HG03097 (cell line): ENCODE data around the gene FSCN2.

Experiments used
- ATAC-seq: cut with Tn5 transposase; IDR thresholded peaks from one replicate; pipeline ENCODE4 v1.9.1; 2021; ENCODE audit not compliant: unreplicated experiment, low FRiP score

FSCN2 gene

GRCh38 chr17:81489998-81490992 is 37.9 kb upstream of the FSCN2 start:
- ATAC-seq = no peak

DNA sequence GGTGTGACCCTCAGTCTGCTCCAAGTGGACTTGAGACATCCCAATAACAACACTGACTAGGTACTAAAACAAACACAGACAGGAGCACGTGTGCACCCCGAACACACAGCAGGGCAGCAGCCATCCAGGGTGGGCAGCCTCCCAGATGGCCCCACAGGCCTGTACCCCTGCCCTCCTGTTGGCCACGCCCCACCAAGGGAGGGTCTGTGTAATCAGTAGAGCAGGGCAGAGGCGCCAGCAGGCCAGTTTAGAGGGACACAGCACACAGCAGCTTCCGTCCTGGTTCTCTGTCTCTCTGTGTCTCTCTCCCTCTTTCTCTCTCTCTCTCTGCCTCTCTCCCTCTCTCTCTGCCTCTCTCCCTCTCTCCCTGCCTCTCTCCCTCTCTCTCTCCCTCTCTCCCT is 37.0 kb upstream of the FSCN2 start:
- ATAC-seq = no peak

DNA sequence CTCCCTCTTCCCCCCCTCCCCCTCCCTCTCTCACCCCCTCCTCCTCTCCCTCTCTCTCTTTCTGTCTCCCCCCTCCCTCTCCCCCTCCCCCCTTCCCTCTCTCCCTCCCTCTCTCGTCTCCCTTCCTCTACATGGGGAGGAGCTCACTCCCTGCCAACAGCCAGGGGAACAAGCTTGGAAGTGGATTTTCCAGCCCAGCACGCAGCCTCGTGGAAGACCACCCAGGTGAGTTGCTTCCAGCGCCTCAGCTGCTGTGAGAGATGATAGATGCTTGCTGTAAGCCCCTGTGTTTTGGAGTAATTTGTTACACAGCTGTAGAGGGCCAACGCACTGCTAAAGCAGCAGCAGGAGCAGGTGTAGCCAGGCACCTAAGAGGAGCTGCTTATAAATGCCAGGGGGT is 36.4 kb upstream of the FSCN2 start:
- ATAC-seq = no peak

DNA sequence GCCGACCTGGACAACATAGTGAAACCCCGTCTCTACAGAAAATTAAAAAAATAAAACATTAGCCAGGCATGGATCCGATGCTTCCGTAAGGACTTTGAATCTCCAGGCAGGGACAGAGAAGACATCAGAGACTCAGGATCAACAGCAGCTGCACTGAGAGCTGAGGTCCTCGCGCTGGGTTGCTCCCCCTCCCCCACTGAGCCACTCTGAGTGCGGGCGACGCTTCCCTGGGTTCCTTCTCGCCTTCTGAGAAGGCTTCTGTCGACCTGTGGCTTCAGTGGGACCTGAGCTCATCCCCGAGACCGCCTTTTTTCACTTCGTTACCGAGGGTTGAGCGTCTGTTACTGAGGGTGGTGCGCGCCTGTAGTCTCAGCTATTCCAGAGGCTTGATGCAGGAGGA is 36.0 kb upstream of the FSCN2 start:
- ATAC-seq = no peak

GRCh38 chr17:81492706-81493105 is 35.5 kb upstream of the FSCN2 start:
- no peak for ATAC-seq

DNA sequence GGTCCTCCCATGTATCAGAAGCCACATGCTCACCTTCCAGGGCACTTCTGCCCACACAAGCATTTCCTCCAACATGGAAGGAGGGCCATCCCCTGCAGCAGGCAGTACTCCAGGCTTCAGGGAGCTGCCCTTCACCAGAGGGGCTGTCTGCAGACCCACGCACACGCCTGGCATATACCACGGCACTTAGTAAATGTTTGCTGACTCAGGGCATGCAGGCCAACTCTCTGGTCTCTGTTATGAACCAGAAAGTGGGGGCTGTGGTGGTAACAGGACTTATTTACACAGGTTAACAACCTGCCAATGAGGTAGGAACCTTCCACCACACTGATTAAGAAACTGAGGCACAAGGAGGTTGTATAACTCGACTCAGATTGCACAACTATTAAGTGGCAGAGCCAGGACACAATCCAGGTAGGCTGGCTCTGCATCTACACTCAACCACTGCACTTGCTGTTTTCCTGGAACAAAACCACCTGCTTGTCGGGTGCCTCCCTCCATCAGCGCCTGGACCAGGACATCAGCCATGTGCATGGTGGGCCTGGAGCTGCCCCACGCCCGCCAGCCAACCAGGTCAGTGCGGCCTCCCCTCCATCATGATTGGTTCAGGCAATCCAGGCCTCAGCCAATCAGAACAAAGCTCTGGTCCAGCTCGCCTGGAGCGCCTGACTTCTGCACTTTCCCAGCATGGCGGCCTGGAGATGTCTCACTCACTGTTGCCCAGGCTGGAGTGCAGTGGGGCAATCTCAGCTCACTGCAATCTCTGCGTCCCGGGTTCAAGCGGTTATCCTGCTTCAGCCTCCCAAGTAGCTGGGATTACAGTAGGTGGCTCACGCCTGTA is 34.8 kb upstream of the FSCN2 start:
- no peak for ATAC-seq

- ATAC-seq = no peak
These were observed 33.4 kb upstream of the FSCN2 start for GRCh38 chr17:81494626-81495377.

DNA sequence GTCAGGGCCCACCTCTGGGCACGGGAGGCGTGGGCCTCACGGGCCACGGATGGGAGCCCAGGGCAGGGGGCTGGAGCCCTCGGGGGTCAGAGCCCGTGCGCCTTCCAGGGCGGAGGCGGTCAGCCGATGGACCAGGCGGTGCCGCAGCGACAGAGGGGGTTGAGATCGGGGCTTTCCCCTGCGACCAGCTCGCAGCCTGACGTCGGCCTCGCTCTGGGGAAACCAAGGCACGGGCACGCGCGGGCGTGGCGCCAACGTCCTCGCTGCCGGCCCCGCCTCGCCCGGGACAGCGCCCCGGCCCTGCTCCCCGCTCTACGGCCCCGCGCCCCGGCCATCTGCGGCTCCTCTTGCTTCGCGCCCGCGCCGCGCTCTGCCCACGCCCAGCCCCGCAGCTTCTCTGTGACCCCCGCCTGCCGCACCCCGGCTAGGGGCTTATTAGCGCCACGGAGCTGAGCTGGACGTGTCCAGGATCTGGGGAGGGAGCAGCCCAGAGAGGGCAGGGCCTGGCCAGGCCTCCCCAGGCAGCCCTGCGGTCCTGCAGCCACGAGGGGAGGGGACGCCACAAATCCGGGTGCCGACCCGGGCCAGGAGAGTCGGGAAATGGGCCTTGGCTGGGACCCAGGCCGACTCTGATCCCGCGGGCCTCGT is 29.1 kb upstream of the FSCN2 start:
- no peak for ATAC-seq

- no peak for ATAC-seq
These were observed 28.6 kb upstream of the FSCN2 start for GRCh38 chr17:81499601-81499970.

GRCh38 chr17:81500047-81500446 is 28.1 kb upstream of the FSCN2 start:
- ATAC-seq = no peak

GRCh38 chr17:81502471-81503017 is 25.6 kb upstream of the FSCN2 start:
- no peak for ATAC-seq

GRCh38 chr17:81503619-81504018 is 24.6 kb upstream of the FSCN2 start:
- no peak for ATAC-seq

- ATAC-seq = no peak
These were observed 19.5 kb upstream of the FSCN2 start for GRCh38 chr17:81508639-81509206.

- ATAC-seq = no peak
These were observed 18.8 kb upstream of the FSCN2 start for GRCh38 chr17:81509207-81509971.

- no peak for ATAC-seq
These were observed 18.0 kb upstream of the FSCN2 start for GRCh38 chr17:81509972-81510784.

DNA sequence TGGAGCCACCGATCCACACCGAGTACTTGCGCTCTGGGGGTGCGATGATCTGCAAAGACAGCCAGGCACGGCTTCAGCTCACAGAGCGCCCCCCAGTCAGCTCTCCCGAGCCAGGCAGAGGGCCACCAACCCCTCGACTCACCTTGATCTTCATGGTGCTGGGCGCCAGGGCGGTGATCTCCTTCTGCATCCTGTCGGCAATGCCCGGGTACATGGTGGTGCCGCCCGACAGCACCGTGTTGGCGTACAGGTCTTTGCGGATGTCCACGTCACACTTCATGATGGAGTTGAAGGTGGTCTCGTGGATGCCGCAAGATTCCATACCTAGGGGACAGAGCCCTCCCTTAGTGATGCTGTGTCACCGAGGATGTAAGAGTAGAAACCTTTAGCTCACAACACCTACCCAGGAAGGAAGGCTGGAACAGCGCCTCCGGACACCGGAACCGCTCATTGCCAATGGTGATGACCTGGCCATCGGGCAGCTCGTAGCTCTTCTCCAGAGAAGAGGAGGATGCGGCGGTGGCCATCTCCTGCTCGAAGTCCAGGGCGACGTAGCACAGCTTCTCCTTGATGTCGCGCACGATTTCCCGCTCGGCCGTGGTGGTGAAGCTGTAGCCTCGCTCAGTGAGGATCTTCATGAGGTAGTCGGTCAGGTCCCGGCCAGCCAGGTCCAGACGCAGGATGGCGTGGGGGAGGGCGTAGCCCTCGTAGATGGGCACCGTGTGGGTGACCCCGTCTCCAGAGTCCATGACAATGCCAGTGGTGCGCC is 17.2 kb upstream of the FSCN2 start:
- ATAC-seq = no peak

GRCh38 chr17:81511554-81511803 is 16.7 kb upstream of the FSCN2 start:
- no peak for ATAC-seq
